B cell (primary cell): ENCODE data around the gene CD81. TPM values are rescaled to one million over a fixed set of nuclear protein-coding genes. Genes with fewer than 3 reads are reported as not detected.

Experiments
- ATAC-seq: fragments of 200-7000 bp; cut with Tn5 transposase; one replicate; pipeline ENCODE4 v1.10.0; 2021; ENCODE audit warnings: low read depth, mild to moderate bottlenecking, moderate number of reproducible peaks, moderate library complexity
- CTCF ChIA-PET: fragments of 350-600 bp; sonication (Branson Sonifier 250); formaldehyde crosslinking; loops from one replicate; lab custom pipeline; 2021; ENCODE audit warnings: antibody characterized with exemption, inconsistent platforms; lab: Charles Lee
- POLR2A ChIA-PET: fragments of 350-600 bp; sonication (Branson Sonifier 250); formaldehyde crosslinking; loops from one replicate; lab custom pipeline; 2021; ENCODE audit warnings: antibody characterized with exemption; lab: Charles Lee
- DNase-seq: peaks from one replicate; pipeline ENCODE4 v3.0.0; 2013
- H2AFZ ChIP-seq: 2 replicates; pipeline ENCODE4 v1.6.1; 2012; ENCODE audit warnings: mild to moderate bottlenecking, low read depth, low read length; ENCODE audit not compliant: insufficient read depth, poor library complexity, severe bottlenecking
- H3K27ac ChIP-seq, 2 donors: 1 replicate in 1 of 2; 2 replicates in 1 of 2; pipeline ENCODE4 v1.5.1; 2012 to 2013; ENCODE audit warnings: low read length in 2 of 2, mild to moderate bottlenecking in 2 of 2, moderate library complexity in 1 of 2
- H3K27me3 ChIP-seq, 4 experiments: fragments of 200-600 bp in 1 of 4; sonication (generic) in 1 of 4; replicated peaks in 1 of 4; 1 replicate in 2 of 4; 2 replicates in 2 of 4; pipeline versions ENCODE4 v1.6.1 to v1.7.0; 2013 to 2016; ENCODE audit warnings: low read length in 3 of 4, mild to moderate bottlenecking in 2 of 4, mixed read lengths in 1 of 4, moderate library complexity in 1 of 4; ENCODE audit not compliant: insufficient read depth in 4 of 4, control insufficient read depth in 3 of 4; ENCODE audit errors: control extremely low read depth in 1 of 4
- H3K36me3 ChIP-seq, 2 experiments: replicated peaks in 1 of 2; 1 replicate in 1 of 2; 2 replicates in 1 of 2; pipeline versions ENCODE4 v1.6.1 to v1.7.1; 2013; ENCODE audit warnings: low read length in 1 of 2; ENCODE audit not compliant: insufficient read depth in 2 of 2, control insufficient read depth in 1 of 2; ENCODE audit errors: control extremely low read depth in 1 of 2, extremely low read depth in 1 of 2
- H3K4me1 ChIP-seq, 2 donors: fragments of 200-600 bp in 1 of 2; sonication (generic) in 1 of 2; 1 replicate in 1 of 2; 2 replicates in 1 of 2; pipeline versions ENCODE4 v1.5.1 to v1.6.1; 2013 to 2017; ENCODE audit warnings: low read length in 2 of 2; ENCODE audit not compliant: control insufficient read depth in 2 of 2, insufficient read depth in 2 of 2
- H3K4me2 ChIP-seq: replicated peaks from 2 replicates; pipeline ENCODE3; 2012; ENCODE audit warnings: mild to moderate bottlenecking, low read depth, low read length; ENCODE audit not compliant: poor library complexity, severe bottlenecking
- H3K4me3 ChIP-seq, 5 experiments: fragments of 200-600 bp in 1 of 5; sonication (generic) in 1 of 5; 1 replicate in 3 of 5; 2 replicates in 2 of 5; pipeline versions ENCODE4 v1.5.1 to v1.7.0; 2011 to 2016; ENCODE audit warnings: low read length in 4 of 5, mild to moderate bottlenecking in 4 of 5, low read depth in 2 of 5, control low read depth in 1 of 5, moderate library complexity in 1 of 5; ENCODE audit not compliant: insufficient read depth in 1 of 5; ENCODE audit errors: control extremely low read depth in 1 of 5, extremely low read depth in 1 of 5
- H3K79me2 ChIP-seq: fragments of 200-600 bp; sonication (generic); one replicate; pipeline ENCODE4 v1.6.0; 2016; ENCODE audit warnings: low read length; ENCODE audit not compliant: control insufficient read depth, insufficient read depth
- H3K9ac ChIP-seq: fragments of 200-600 bp; sonication (generic); 2 replicates; pipeline ENCODE4 v1.6.1; 2017; ENCODE audit warnings: mild to moderate bottlenecking, low read length, moderate library complexity
- H3K9me3 ChIP-seq, 3 donors: one replicate each; pipeline versions ENCODE4 v1.6.1 to v1.7.1; 2013; ENCODE audit warnings: low read length in 2 of 3; ENCODE audit not compliant: control insufficient read depth in 2 of 3, insufficient read depth in 1 of 3; ENCODE audit errors: control extremely low read depth in 1 of 3
- H4K20me1 ChIP-seq: 2 replicates; pipeline ENCODE4 v1.6.0; 2012; ENCODE audit warnings: mild to moderate bottlenecking, low read length; ENCODE audit not compliant: insufficient read depth, control insufficient read depth, poor library complexity, severe bottlenecking
- H3K27ac Mint-ChIP-seq: one replicate; pipeline ENCODE4 v1.8.0; 2021; ENCODE audit warnings: mixed read lengths
- H3K27me3 Mint-ChIP-seq: one replicate; pipeline ENCODE4 v1.8.0; 2021; ENCODE audit warnings: mixed read lengths
- H3K4me1 Mint-ChIP-seq: one replicate; pipeline ENCODE4 v1.8.0; 2021; ENCODE audit warnings: mixed read lengths
- H3K4me3 Mint-ChIP-seq: one replicate; pipeline ENCODE4 v1.8.0; 2021; ENCODE audit warnings: mixed read lengths
- H3K9me3 Mint-ChIP-seq: one replicate; pipeline ENCODE4 v1.8.0; 2022; ENCODE audit warnings: mixed read lengths; ENCODE audit not compliant: insufficient read depth
- EZH2 ChIP-seq: IDR thresholded peaks from 2 replicates; pipeline ENCODE4 v1.6.1; 2012; ENCODE audit warnings: borderline replicate concordance, low read depth, mild to moderate bottlenecking, moderate library complexity, low read length; ENCODE audit not compliant: insufficient read depth, poor library complexity, severe bottlenecking
- WGBS: methylation state at CpG from one replicate; pipeline ENCODE4 v1.1.5; 2013; ENCODE audit warnings: missing lambda C conversion rate; ENCODE audit not compliant: insufficient coverage; 5-methylcytosine and 5-hydroxymethylcytosine counted together
- intact Hi-C: fragments of 100-400 bp; cut with micrococcal nuclease; formaldehyde crosslinking; loops from one replicate; pipeline ENCODE4 v1.10.0; 2022
- polyA plus RNA-seq: library from polyadenylated mRNA; depleted of rRNA; stranded (reverse); fragments of >200 nt; gene quantifications from 2 replicates; pipeline ENCODE4 v1.2.3, GENCODE V29; 2012
- total RNA-seq, 2 donors: library from RNA; stranded (reverse); fragments of 120-200 nt in 1 of 2; gene quantifications; 1 replicate in 1 of 2; 2 replicates in 1 of 2; pipeline versions ENCODE4 v1.2.3 to v1.2.4, GENCODE V29; 2013 to 2022
- TF ChIP-seq, protein P1 (sequence below): fragments of 200-600 bp; IDR thresholded peaks from one replicate; pipeline ENCODE4 v1.8.0; 2022; ENCODE audit warnings: antibody characterized with exemption, mild to moderate bottlenecking

The CD81 gene
- total and polyA plus RNA-seq, 2 donors (not counting 1 experiment from before 2014, with no cell fraction given) = 253 to 361 TPM

DNA sequence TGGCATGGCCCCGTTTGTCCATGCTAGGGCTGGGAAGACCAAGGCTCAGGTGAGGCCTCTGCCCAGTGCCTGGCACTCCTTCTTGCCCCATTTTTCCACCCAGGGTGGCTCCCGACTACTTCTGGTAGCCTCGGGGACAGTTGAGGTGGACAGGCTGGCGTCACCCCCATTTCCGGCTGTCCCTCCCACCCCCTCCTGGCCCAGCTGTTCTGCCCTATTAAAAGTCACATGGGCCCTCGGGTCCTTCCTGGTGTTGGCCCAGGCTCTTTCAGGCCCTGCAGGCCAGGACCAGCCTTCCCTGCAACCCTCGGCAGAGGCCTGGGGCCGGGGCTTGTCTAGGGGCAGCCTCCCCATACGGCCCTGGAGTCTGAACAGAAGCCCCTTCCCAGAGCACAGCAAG, 9.5 kb downstream of the CD81 start:
- no peaks in the 10 kb centered on the region for H3K9me3 Mint-ChIP-seq
- peak overlapping the region; percentile 67 for H3K4me2 ChIP-seq
- ChIA-PET CTCF (interaction anchor here (1.4 to 7.3 kb wide), 7 partner anchors 9 to 1746 kb away, joined by 3 to 59 read pairs (median 11); partner anchors contain the start of genes C11orf21, CD81, TSPAN32 and TSSC4), POLR2A (interaction anchor here (0.7 to 4.9 kb wide), 5 partner anchors 9 to 668 kb away, joined by 3 to 42 read pairs (median 4); partner anchors contain the start of genes CD81 and TSSC4)
- H3K9me3 ChIP-seq = peaks cover 0 to under 1% (median 0%) of the 10 kb centered on the region in 3 donors
- H3K79me2 ChIP-seq = peaks cover 79% of the 10 kb centered on the region
- DNase-seq (no peak), ATAC-seq (no peak)
- no peaks in the 10 kb centered on the region for H3K27me3 Mint-ChIP-seq
- peaks cover 88% of the 10 kb centered on the region for H3K4me1 Mint-ChIP-seq
- WGBS = 63% methylated on average over 8 of the region's 9 CpGs
- intact Hi-C loops = loop anchor here (5.0 kb wide), 2 partner anchors 534 to 606 kb away; partner anchors contain the start of genes LSP1 and NAP1L4
- TF ChIP-seq, protein P1, sequence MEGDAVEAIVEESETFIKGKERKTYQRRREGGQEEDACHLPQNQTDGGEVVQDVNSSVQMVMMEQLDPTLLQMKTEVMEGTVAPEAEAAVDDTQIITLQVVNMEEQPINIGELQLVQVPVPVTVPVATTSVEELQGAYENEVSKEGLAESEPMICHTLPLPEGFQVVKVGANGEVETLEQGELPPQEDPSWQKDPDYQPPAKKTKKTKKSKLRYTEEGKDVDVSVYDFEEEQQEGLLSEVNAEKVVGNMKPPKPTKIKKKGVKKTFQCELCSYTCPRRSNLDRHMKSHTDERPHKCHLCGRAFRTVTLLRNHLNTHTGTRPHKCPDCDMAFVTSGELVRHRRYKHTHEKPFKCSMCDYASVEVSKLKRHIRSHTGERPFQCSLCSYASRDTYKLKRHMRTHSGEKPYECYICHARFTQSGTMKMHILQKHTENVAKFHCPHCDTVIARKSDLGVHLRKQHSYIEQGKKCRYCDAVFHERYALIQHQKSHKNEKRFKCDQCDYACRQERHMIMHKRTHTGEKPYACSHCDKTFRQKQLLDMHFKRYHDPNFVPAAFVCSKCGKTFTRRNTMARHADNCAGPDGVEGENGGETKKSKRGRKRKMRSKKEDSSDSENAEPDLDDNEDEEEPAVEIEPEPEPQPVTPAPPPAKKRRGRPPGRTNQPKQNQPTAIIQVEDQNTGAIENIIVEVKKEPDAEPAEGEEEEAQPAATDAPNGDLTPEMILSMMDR = no peak
- no peak for TF ChIP-seq EZH2
- peak overlapping the region; percentile 98 for H3K4me3 Mint-ChIP-seq
- H3K36me3 ChIP-seq = peaks cover 0 to 26% of the 10 kb centered on the region in 2 experiments
- peak overlapping the region; percentile 39 to 63 (median 53) for H3K4me3 ChIP-seq
- H3K27ac Mint-ChIP-seq = peak overlapping the region; percentile 99
- no peaks in the 10 kb centered on the region for H3K27me3 ChIP-seq
- H3K9ac ChIP-seq = peak overlapping the region; percentile 65
- H4K20me1 ChIP-seq = peaks cover 96% of the 10 kb centered on the region
- H3K4me1 ChIP-seq = peaks cover 90 to 98% of the 10 kb centered on the region in 2 donors
- no peak overlapping the region for H2AFZ ChIP-seq
- H3K27ac ChIP-seq = peak overlapping the region; percentile 62 to 78
